ENCODE data around the gene EPHB1. TPM values are rescaled to one million over a fixed set of nuclear protein-coding genes. Genes with fewer than 3 reads are reported as not detected.
"Not testable (repeated sequence)": the region's sequence is repeated elsewhere in the genome, so short reads cannot be mapped to it uniquely, and the experiment has no call there.

EPHB1 gene
- total RNA-seq, 2 experiments from 2014 or later, result 0.32 TPM; not detected in 1

DNA sequence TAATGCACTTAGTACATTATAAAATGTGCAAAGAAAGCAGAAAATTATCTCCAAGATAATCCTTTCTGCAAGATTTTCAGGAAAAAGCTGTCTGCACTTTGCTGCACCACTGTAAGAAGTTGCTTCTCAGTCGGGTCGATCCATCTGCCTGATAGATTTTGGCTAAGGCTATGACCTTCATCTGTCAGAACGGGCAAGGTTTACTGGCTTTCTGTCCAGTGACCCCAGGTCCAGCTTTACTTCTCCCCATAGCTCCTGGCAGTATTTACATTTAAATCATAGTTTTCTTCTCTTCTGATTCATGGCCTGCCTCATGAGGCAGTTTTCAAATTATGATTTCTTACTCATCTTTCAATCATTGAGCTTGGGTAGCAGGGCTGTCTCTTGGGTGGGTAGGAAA, 422.7 kb downstream of the EPHB1 start:
- no peaks in the 10 kb centered on the region for H3K9me3 Mint-ChIP-seq
- H3K27me3 Mint-ChIP-seq (ENCODE audit: low read depth), result no peaks in the 10 kb centered on the region
- H3K4me3 Mint-ChIP-seq, result no peak overlapping the region
- intact Hi-C loops (cut with micrococcal nuclease), result no loop called here
- CTCF ChIA-PET, result no interaction called here
- no peaks in the 10 kb centered on the region for H3K36me3 Mint-ChIP-seq (ENCODE audit: low read depth)
- no peak for DNase-seq
- H3K27ac Mint-ChIP-seq, result no peak overlapping the region
- no peaks in the 10 kb centered on the region for H3K4me1 Mint-ChIP-seq (ENCODE audit: low read depth)

DNA sequence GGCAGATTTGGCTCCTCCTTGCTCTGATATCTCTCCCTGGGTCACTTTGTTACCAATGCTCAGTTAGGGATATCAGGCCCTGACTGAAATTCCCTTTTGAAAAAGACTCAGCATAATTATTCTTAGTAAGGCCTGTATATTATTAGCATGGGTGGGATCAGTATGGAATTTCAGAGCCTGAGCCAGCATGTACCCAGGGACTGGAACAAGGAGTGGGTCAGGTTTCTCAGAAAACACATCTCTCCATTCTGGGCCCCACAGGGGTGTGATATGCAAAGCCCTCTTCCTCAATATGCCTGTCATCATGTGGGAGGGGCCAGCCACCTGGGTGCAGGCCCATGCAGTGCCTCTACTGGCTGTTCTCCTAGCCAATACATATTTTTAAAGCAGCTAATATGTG, 423.2 kb downstream of the EPHB1 start:
- Mint-ChIP-seq H3K9me3 (no peaks in the 10 kb centered on the region), H3K27me3 (ENCODE audit: low read depth) (no peaks in the 10 kb centered on the region), H3K4me3 (no peak overlapping the region), H3K36me3 (ENCODE audit: low read depth) (no peaks in the 10 kb centered on the region), H3K27ac (no peak overlapping the region), H3K4me1 (ENCODE audit: low read depth) (no peaks in the 10 kb centered on the region)
- CTCF ChIA-PET, result no interaction called here
- intact Hi-C loops (cut with micrococcal nuclease), result no loop called here
- DNase-seq, result no peak

DNA sequence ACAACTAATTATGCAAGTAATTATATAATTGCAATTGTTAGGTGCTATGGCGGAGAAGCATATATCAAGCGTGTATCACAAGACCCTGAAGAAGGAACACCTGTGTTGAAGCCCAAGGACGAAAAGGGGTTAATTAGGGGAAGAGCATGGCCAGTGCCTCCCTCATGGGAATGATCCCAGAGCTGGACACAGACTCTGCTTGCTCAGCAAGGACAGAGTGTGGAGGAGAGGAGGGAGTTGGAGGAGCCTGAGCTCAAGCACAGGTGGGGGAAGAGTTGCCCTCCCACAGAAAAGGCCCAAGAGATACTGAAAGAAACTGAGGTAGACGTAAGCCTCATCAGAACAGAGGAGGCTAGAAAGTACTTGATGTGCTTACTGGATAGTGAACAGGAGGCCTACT, 423.7 kb downstream of the EPHB1 start:
- Mint-ChIP-seq H3K27ac (no peak overlapping the region), H3K9me3 (no peaks in the 10 kb centered on the region), H3K4me3 (no peak overlapping the region), H3K4me1 (ENCODE audit: low read depth) (no peaks in the 10 kb centered on the region), H3K27me3 (ENCODE audit: low read depth) (no peaks in the 10 kb centered on the region), H3K36me3 (ENCODE audit: low read depth) (no peaks in the 10 kb centered on the region)
- intact Hi-C loops (cut with micrococcal nuclease), result no loop called here
- CTCF ChIA-PET, result no interaction called here
- no peak for DNase-seq

DNA sequence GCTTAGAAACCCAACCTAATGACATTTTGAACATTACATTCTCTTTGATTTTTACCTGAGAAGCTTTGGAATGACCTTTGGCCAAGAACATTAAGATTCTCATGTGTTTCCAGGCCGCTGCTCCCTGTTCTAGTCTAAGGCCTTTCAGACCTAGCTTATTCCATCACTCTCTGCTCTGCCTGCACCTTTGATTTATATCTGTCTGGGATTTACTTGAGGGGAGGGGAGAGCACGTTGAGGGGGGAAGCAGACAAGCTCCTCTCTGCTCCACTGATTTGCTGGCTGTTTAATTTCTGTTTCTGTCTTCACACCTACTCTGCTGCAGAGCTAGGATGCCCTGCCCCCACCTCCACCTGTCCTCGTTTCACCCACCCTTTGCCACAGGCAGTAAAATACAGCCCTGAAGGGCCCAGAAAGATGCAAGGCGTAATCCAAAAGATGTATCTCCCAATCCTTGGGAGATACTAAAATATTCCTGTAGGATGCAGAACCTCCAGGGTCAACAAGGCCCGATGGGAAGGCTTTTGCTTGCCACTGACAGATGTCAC, 429.8 kb downstream of the EPHB1 start:
- no peak overlapping the region for H3K27ac Mint-ChIP-seq
- H3K4me1 Mint-ChIP-seq (ENCODE audit: low read depth), result peaks cover 2% of the 10 kb centered on the region
- no peak overlapping the region for H3K4me3 Mint-ChIP-seq
- no peaks in the 10 kb centered on the region for H3K9me3 Mint-ChIP-seq
- intact Hi-C loops (cut with micrococcal nuclease), result no loop called here
- no peaks in the 10 kb centered on the region for H3K36me3 Mint-ChIP-seq (ENCODE audit: low read depth)
- no peaks in the 10 kb centered on the region for H3K27me3 Mint-ChIP-seq (ENCODE audit: low read depth)
- no peak for DNase-seq
- CTCF ChIA-PET, result no interaction called here

DNA sequence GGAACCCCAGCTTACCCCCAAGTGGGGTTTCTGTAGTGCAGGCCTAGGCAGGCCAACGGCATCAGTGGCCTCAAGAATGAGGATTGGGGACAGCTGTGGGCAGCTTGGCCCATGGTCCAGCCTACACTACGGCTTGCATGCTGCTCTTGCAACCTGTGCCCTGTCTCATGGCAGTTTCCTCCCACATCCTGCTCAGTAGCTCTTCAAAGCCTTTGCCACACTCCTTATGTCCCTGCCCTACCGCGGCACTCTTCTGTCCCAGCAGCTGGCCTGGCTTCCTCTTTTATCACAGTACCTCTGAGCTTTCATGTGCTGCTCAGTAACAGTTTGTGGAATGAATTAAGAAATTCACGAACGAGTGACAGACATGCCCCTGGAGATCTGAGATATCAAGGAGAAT, 431.0 kb downstream of the EPHB1 start:
- no peak overlapping the region for H3K4me3 Mint-ChIP-seq
- H3K36me3 Mint-ChIP-seq (ENCODE audit: low read depth), result no peaks in the 10 kb centered on the region
- DNase-seq, result no peak
- no peaks in the 10 kb centered on the region for H3K27me3 Mint-ChIP-seq (ENCODE audit: low read depth)
- intact Hi-C loops (cut with micrococcal nuclease), result no loop called here
- H3K9me3 Mint-ChIP-seq, result no peaks in the 10 kb centered on the region
- CTCF ChIA-PET, result no interaction called here
- no peak overlapping the region for H3K27ac Mint-ChIP-seq
- H3K4me1 Mint-ChIP-seq (ENCODE audit: low read depth), result peaks cover 2% of the 10 kb centered on the region

DNA sequence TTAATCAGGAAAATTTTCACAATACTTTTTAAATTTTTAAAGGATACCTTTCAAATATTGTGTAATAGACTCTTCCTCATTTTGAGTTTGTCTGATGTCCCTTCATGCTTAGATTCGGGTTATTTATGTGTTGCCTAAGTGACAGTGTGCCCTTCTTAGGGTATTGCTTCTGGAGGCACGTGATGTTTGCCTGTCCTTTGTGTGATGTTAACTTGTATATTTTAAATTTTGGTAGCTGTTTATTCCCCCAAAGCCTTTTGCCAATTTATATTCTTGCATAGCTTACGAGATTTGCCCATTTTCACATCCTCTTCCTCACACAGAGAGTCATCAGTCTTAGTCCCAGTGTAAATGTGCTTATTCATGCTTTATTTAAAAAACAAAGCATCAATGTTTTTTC, 433.1 kb downstream of the EPHB1 start:
- Mint-ChIP-seq H3K4me3 (no peak overlapping the region), H3K9me3 (no peaks in the 10 kb centered on the region), H3K4me1 (ENCODE audit: low read depth) (peaks cover 2% of the 10 kb centered on the region), H3K36me3 (ENCODE audit: low read depth) (peaks cover 1% of the 10 kb centered on the region), H3K27me3 (ENCODE audit: low read depth) (no peaks in the 10 kb centered on the region), H3K27ac (no peak overlapping the region)
- CTCF ChIA-PET, result no interaction called here
- intact Hi-C loops (cut with micrococcal nuclease), result no loop called here
- DNase-seq, result no peak

DNA sequence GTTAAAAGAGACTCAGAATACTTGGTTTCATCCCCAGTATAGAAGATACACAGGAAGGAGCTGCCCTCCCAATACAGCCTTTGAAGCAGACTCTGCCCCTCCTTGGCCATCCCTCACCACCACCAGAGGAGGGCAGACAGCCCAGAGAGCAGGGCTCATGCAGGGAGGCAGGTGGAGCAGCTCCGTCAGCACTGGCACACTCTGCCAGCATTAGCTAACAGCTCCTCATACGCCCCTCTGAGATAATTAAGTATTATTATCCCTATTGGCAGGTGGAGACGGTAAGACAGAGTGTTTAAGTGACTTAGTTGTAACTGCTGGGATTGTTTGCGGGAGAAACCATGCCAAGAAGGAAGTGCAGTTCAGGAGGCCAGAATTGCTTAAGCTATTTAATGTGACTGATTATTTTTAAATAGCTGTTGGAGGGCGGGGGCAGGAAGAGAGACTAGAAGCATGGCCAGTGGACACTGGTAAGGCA, 434.0 kb downstream of the EPHB1 start:
- peaks cover 1% of the 10 kb centered on the region for H3K36me3 Mint-ChIP-seq (ENCODE audit: low read depth)
- H3K9me3 Mint-ChIP-seq, result peaks cover 1% of the 10 kb centered on the region
- H3K4me3 Mint-ChIP-seq, result no peak overlapping the region
- intact Hi-C loops (cut with micrococcal nuclease), result no loop called here
- no peaks in the 10 kb centered on the region for H3K27me3 Mint-ChIP-seq (ENCODE audit: low read depth)
- peaks cover 2% of the 10 kb centered on the region for H3K4me1 Mint-ChIP-seq (ENCODE audit: low read depth)
- CTCF ChIA-PET, result no interaction called here
- no peak overlapping the region for H3K27ac Mint-ChIP-seq
- no peak for DNase-seq

DNA sequence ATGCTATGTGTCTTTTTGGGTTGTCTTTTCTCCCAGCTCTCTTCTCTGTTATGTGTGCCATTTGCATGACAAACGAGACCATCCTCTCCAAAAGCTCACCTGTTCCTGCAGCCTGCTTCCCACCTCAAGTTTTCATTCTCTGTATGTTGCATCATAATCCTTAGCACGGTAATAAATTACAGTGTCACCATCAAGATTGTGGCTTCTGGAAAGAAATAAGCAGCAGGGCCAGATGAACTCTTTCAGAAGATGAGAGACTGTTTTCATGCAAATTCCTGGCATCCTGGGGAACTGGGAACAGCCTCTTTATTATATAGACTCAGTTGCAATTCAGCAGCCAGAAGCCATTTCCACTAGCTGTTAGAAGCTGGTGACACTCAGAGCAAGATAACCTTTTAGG, 436.7 kb downstream of the EPHB1 start:
- no peaks in the 10 kb centered on the region for H3K27me3 Mint-ChIP-seq (ENCODE audit: low read depth)
- peaks cover 6% of the 10 kb centered on the region for H3K9me3 Mint-ChIP-seq
- intact Hi-C loops (cut with micrococcal nuclease), result no loop called here

DNA sequence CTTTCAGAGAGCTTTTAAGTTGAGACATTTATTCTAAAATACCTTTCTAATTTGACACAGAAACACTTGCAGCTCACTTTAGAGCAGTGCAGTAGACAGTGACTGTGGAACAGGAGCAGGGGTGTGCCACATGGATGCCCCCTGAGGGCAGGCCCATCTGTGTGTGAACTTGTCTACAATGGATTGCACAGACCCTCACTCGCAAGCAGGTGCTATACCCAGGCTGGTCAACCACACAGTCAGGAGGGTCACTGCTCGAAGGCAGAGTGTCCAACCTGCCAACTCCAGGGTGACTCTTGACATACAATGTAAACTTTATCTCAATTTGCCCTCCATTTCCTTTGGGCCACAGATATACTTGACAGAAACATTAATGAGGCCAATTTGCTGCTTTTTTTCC, 437.2 kb downstream of the EPHB1 start:
- peaks cover 6% of the 10 kb centered on the region for H3K9me3 Mint-ChIP-seq
- H3K27ac Mint-ChIP-seq, result no peak overlapping the region
- intact Hi-C loops (cut with micrococcal nuclease), result no loop called here
- no peak for DNase-seq
- H3K27me3 Mint-ChIP-seq (ENCODE audit: low read depth), result no peaks in the 10 kb centered on the region
- peaks cover 1% of the 10 kb centered on the region for H3K36me3 Mint-ChIP-seq (ENCODE audit: low read depth)
- no peaks in the 10 kb centered on the region for H3K4me1 Mint-ChIP-seq (ENCODE audit: low read depth)
- CTCF ChIA-PET, result no interaction called here
- no peak overlapping the region for H3K4me3 Mint-ChIP-seq

More for the DNA sequence above, 436.7 kb downstream of the EPHB1 start:
- Mint-ChIP-seq H3K4me3 (no peak overlapping the region), H3K27ac (no peak overlapping the region), H3K36me3 (ENCODE audit: low read depth) (peaks cover 1% of the 10 kb centered on the region), H3K4me1 (ENCODE audit: low read depth) (no peaks in the 10 kb centered on the region)
- CTCF ChIA-PET, result no interaction called here
- DNase-seq, result no peak

DNA sequence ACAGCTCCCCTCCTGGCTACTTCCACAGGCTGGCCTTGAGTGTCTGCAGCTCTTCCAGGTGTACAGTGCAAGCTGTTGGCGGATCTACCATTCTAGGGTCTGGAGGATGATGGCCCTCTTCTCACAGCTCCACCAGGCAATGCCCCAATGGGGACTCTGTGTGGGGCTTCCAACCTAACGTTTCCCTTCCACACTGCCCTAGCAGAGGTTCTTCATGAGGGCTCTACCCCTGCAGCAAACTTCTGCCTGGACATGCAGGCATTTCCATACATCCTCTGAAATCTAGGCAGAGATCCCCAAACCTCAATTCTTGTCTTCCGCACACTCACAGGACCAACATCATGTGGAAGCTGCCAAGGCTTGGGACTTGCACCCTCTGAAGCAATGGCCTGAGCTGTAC, 438.4 kb downstream of the EPHB1 start:
- CTCF ChIA-PET; H3K4me1 Mint-ChIP-seq (ENCODE audit: low read depth); H3K36me3 Mint-ChIP-seq (ENCODE audit: low read depth): not testable (repeated sequence)

DNA sequence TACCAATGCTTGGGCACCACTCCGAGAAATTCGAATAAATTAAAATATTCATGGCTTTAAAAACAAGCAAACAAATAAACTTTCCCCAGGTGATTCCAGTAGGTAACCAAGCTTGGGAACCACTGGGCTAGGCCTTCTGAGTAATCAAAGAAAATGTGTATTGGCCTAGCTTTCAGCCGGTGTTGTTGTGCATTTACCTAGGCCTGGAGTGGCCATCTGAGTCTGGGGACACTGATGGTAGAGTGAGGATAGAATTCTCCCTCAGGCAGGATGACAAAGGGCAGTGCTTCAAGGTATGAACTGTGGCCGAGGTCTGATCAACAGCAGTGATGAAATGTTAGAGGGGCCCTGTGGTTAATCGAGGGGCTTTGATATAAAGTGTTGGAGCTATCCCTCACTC, 440.5 kb downstream of the EPHB1 start:
- Mint-ChIP-seq H3K36me3 (ENCODE audit: low read depth) (peaks cover 1% of the 10 kb centered on the region), H3K27me3 (ENCODE audit: low read depth) (peaks cover 3% of the 10 kb centered on the region), H3K27ac (no peak overlapping the region), H3K4me3 (no peak overlapping the region), H3K4me1 (ENCODE audit: low read depth) (no peaks in the 10 kb centered on the region), H3K9me3 (peaks cover 6% of the 10 kb centered on the region)
- intact Hi-C loops (cut with micrococcal nuclease), result no loop called here
- CTCF ChIA-PET, result no interaction called here
- no peak for DNase-seq

More for the DNA sequence above, 438.4 kb downstream of the EPHB1 start:
- DNase-seq; H3K9me3 Mint-ChIP-seq; intact Hi-C loops (cut with micrococcal nuclease); H3K27me3 Mint-ChIP-seq (ENCODE audit: low read depth); H3K4me3 Mint-ChIP-seq; H3K27ac Mint-ChIP-seq: not testable (repeated sequence)

DNA sequence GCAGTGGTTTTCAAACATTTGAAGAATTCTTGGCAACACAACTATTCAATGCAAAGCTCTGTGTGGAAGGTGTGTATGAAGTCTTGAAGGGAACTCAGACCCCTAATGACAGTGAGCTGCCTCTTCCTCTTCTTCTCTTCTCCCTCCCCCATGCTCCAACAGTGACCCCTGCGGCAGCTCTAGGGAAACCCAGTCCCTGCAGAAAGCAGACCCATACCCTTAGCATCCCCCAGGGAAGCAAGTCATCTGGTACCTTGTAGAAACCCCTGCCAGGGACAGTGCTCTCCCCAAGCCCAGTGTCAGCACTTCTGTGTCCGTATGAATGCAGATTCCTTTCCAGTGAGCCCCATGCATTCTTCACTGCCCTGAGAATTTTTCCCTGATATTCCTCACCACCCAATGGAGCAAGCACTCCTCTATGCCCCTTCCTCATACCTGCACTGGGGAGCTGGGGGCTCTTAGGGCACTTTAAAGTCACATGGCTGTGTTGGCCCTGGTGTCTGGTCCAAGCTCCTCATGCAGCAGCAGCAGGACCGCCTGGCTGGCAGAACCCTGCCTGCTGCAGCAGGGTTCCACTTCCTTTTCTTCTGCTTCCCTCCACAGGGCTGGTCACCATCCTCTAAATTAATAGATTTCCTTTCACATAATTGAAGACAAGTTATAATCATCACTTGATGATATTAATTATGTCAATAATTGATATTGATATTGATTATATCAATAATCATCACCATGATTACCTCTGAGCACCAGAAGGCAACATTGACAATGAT, 442.5 kb downstream of the EPHB1 start:
- H3K9me3 Mint-ChIP-seq, result peaks cover 6% of the 10 kb centered on the region
- no peak overlapping the region for H3K27ac Mint-ChIP-seq
- peaks cover 3% of the 10 kb centered on the region for H3K27me3 Mint-ChIP-seq (ENCODE audit: low read depth)
- peaks cover under 1% of the 10 kb centered on the region for H3K36me3 Mint-ChIP-seq (ENCODE audit: low read depth)
- H3K4me1 Mint-ChIP-seq (ENCODE audit: low read depth), result no peaks in the 10 kb centered on the region
- no peak for DNase-seq
- H3K4me3 Mint-ChIP-seq, result no peak overlapping the region
- CTCF ChIA-PET, result no interaction called here
- intact Hi-C loops (cut with micrococcal nuclease), result no loop called here

DNA sequence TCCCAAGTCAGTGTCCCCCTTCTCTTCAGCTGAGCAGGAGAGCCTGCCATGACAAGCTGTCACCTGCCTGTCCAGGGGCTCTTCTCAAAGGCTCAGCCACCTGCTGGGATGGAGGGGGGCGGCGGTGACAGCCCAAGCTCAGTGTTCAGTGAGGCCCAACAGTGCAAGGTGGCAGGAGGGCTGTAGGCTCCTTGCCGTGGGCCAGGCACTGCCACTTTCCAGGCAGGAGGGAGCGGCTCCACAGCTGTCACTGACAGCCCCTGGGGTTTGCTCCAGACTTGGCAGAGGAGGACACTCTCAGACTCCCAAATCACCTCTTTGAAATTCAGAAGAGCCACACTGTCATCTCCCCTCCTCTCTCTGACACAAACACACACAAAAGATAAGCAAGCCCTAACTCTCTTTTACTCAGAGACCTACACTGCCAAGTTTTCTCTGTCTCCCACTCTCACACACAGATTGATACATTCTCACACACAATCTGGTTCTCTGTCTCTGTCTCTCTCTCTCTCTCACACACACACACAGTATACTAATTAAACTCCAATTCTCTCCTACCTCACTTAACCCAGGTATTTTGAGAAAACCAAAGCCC, 443.3 kb downstream of the EPHB1 start:
- no peak for DNase-seq
- Mint-ChIP-seq H3K4me1 (ENCODE audit: low read depth) (no peaks in the 10 kb centered on the region), H3K27me3 (ENCODE audit: low read depth) (peaks cover 3% of the 10 kb centered on the region), H3K4me3 (no peak overlapping the region), H3K27ac (no peak overlapping the region), H3K9me3 (peaks cover 6% of the 10 kb centered on the region), H3K36me3 (ENCODE audit: low read depth) (no peaks in the 10 kb centered on the region)
- intact Hi-C loops (cut with micrococcal nuclease), result no loop called here
- CTCF ChIA-PET, result no interaction called here

Data from activated naive CD4-positive, alpha-beta T cell treated with anti-CD3 and anti-CD28 coated beads for 36 hours (primary cell).